CD4-positive, alpha-beta T cell treated with Interleukin-12 subunit alpha and Interleukin-12 subunit beta, for 1 hour (primary cell): ENCODE measurements around the gene SSMEM1.
"Not testable (repeated sequence)": the region's sequence is repeated elsewhere in the genome, so short reads cannot be mapped to it uniquely, and the experiment has no call there.

Source experiments
- DNase-seq: peaks from one replicate; pipeline ENCODE4 v3.0.0-alpha.2; 2020

Gene SSMEM1

GRCh38 chr7:130216025-130216424 lies 8.4 kb downstream of the SSMEM1 start:
- no peak for DNase-seq

DNA sequence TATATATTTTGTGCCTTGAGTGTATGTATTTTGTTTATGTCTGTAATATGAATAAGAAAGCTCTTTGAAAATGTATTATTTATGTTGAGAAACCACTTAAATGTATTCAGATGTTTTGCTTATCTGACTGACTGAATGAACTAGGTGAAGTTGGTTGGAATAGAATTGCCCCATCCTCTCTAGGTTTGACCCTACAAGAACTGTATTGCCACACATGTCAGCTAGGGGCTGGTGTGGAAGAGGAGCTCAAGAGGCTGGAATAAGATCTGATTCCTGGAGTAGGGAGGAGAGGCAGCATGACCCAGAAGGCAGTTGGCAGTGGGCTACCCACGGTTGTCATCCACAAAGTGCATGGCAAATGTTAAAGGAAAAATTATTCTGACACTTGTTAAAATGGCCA lies 9.1 kb downstream of the SSMEM1 start:
- no peak for DNase-seq

DNA sequence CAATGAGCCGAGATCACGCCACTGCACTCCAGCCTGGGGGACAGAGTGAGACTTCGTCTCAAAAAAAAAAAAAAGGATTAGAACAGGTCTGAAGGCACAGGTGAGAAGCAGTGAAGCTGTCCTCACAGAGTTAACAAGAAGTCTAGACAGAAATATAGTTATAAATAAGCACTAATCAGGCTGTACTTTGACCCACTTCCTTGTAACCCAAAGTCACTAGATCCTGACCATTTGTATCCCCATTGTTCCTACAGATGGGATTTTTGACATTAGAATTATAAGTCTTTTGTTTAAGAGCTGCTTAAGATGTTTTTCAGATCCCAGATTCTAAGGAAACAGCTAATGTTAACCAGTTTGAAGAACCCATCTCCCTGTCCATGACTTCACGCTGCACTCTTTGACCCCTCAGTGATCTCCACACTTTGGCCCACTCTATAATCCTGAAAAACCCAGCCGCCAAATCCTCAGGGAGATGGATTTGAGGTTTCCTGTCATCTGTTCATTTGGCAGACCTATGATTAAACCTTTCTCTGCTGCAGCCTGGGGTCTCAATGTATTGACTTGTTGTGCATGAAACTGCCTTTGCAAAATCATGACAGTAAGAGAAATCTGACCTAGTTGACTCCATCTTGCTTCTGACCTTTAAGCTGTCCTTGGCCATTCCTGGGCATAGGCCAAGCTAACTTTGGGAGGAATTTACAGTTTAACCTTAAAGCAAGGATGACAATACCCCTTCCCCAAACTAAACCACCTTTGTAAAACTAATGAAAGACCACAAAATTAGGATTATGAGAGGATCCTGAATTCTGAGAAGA lies 11.4 kb downstream of the SSMEM1 start:
- no peak for DNase-seq

- no peak for DNase-seq
These were observed 12.2 kb downstream of the SSMEM1 start for GRCh38 chr7:130219871-130220270.

DNA sequence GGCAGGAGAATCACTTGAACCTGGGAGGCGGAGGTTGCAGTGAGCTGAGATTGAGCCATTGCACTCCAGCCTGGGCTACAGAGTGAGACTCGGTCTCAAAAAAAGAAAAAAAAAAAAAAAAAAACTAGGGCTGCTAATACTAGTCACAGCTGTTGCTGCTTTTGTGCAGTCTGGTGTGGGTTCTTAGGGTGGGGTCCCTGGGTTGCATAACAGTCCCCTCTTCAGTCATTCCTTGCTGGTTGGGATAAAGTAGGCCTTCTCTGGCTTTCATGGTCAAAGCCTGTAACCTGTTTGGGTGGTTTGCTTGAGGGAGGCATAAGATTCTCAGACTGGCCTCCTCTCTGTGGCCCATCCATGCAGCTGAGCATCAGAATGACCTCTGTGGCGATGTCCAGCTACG lies 14.1 kb downstream of the SSMEM1 start:
- no peak for DNase-seq

DNA sequence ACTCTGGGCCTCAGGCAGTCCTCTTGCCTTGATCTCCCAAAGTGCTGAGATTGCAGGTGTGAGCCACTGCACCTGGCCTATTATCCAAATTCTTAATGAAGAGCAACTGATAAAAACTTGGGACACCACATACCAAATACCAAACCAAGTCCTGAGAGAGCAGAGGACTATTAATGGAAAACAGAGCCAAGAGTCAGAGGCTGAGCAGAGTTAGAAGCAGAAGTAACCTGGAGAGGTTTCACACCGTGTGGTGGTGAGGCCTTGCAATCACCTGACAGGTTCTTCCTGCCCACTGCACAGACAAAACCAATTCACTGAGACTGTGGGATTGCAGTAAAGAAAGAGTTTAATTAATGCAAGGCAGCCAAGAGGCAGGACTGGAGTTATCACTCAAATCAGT lies 16.0 kb downstream of the SSMEM1 start:
- DNase-seq, result no peak

GRCh38 chr7:130224210-130224609 lies 16.6 kb downstream of the SSMEM1 start:
- DNase-seq, result no peak

DNA sequence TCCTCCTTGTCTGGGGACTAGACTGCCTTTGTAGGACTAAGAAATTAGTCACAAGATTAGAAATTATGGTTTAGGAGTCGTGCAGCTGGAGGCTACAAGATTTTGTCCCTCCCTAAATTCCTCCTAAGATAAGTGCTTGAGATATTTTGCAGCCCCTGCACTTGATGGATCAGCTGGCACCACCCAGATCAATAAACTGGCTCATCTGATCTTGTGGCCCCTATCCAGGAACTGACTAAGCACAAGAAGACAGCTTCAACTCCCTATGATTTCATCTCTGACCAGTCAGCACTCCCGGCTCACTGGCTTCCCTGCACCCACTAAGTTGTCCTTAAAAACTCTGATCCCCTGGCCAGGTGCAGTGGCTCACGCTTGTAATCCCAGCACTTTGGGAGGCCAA lies 17.3 kb downstream of the SSMEM1 start:
- DNase-seq, result not testable (repeated sequence)

DNA sequence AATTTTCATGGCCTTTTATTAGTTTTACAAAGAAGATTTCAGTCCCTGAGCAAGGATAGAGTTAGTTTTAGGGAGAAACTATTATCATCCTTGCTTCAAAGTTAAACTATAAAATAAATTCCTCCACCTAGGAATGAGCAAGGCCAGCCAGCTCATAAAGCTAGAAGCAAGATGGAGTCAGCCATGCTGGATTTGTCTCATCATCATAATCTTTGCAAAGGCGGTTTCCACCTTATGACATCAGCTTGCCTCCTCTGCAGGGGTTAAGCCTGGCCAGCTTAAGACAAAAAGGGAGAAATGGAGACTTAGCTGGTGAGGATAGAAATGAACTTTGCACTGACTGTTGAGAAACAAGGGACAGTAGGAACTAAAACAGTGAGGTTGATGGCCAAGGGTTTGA lies 18.7 kb downstream of the SSMEM1 start:
- no peak for DNase-seq

GRCh38 chr7:130227883-130228575 lies 20.4 kb downstream of the SSMEM1 start:
- no peak for DNase-seq

GRCh38 chr7:130228840-130229502 lies 21.3 kb downstream of the SSMEM1 start:
- no peak for DNase-seq

- DNase-seq, result not testable (repeated sequence)
These were observed 22.3 kb downstream of the SSMEM1 start for GRCh38 chr7:130229981-130230380.

GRCh38 chr7:130231792-130232191 lies 24.1 kb downstream of the SSMEM1 start:
- no peak for DNase-seq

DNA sequence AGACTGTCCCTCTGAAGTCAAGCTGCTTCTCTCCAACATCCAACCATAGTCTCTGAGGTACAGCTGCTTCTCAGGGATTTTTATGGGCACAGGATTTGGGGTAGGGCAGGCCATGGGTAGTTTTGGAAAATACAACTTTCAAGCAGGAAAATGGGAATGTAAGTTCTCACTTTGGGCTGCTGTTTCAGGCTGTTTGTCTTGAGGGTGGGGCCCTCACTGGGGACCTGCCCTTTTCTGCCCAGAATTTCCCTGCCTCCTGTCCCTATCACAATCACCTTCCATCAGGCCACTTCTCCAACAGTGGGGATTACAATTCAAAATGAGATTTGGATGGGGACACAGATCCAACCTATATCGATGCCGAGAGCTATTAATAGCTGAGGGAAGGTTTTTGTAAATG lies 24.5 kb downstream of the SSMEM1 start:
- DNase-seq, result no peak

- no peak for DNase-seq
These were observed 26.4 kb downstream of the SSMEM1 start for GRCh38 chr7:130234078-130234477.

DNA sequence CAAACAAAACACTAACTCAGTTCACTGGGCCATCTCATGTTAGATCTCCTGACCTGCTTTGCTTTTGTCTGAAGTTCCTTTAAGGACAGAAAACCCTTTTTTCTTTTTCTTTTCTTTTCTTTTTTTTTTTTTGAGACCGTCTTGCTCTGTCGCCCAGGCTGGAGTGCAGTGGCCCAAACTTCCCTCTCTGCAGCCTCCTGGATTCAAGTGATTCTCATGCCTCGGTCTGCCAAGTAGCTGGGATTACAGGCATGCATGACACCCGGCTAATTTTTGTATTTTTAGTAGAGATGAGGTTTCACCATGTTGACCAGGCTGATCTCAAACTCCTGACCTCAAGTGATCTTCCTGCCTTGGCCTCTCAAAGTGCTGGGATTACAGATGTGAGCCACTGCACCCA lies 28.7 kb downstream of the SSMEM1 start:
- DNase-seq, result not testable (repeated sequence)

DNA sequence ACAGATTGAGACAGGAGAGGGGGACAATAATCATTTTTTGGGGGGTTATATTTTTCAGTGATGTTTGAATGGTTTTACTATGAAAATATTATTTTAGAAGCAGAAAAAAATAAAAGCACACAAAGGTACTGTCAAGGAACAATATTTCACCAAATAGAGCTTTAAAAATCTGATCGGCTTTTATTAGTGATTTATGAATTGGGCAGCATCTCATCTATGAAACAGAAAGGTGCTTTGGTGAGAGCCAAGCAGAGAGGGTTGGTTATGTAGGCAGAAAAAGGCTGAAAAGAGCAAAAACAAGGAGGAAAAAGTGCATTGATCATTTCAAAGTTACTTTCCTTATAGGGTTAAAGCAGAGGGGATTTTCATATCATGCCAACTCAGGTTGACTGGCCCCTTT lies 32.6 kb downstream of the SSMEM1 start:
- DNase-seq, result no peak

- DNase-seq, result peak; percentile 27
These were observed 34.7 kb downstream of the SSMEM1 start for GRCh38 chr7:130242198-130243014.

- not testable (repeated sequence) for DNase-seq
These were observed 35.8 kb downstream of the SSMEM1 start for GRCh38 chr7:130243486-130243885.

- DNase-seq, result not testable (repeated sequence)
These were observed 38.8 kb downstream of the SSMEM1 start for GRCh38 chr7:130246491-130246890.

DNA sequence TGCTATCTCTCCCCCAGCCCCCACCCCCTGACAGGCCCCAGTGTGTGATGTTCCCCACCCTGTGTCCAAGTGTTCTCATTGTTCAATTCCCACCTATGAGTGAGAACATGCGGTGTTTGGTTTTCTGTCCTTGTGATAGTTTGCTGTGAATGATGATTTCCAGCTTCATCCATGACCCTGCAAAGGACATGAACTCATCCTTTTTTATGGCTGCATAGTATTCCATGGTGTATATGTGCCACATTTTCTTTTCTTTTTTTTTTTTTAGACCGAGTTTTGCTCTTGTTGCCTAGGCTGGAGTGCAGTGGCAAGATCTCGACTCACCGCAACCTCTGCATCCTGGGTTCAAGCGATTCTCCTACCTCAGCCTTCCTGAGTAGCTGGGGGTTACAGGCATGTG lies 41.2 kb downstream of the SSMEM1 start:
- DNase-seq, result not testable (repeated sequence)

- DNase-seq, result not testable (repeated sequence)
These were observed 42.0 kb downstream of the SSMEM1 start for GRCh38 chr7:130249626-130250025.

- DNase-seq, result no peak
These were observed 46.9 kb downstream of the SSMEM1 start for GRCh38 chr7:130254555-130254954.
